B cell (primary cell): ENCODE results near the gene TLR5. TPM values are rescaled to one million over a fixed set of nuclear protein-coding genes. Genes with fewer than 3 reads are reported as not detected.

Experiments
- ATAC-seq: fragments of 200-7000 bp; cut with Tn5 transposase; one replicate; pipeline ENCODE4 v1.10.0; 2021; ENCODE audit warnings: low read depth, mild to moderate bottlenecking, moderate number of reproducible peaks, moderate library complexity
- CTCF ChIA-PET: fragments of 350-600 bp; sonication (Branson Sonifier 250); formaldehyde crosslinking; loops from one replicate; lab custom pipeline; 2021; ENCODE audit warnings: antibody characterized with exemption, inconsistent platforms; lab: Charles Lee
- POLR2A ChIA-PET: fragments of 350-600 bp; sonication (Branson Sonifier 250); formaldehyde crosslinking; loops from one replicate; lab custom pipeline; 2021; ENCODE audit warnings: antibody characterized with exemption; lab: Charles Lee
- DNase-seq: peaks from one replicate; pipeline ENCODE4 v3.0.0; 2013
- H2AFZ ChIP-seq: 2 replicates; pipeline ENCODE4 v1.6.1; 2012; ENCODE audit warnings: mild to moderate bottlenecking, low read depth, low read length; ENCODE audit not compliant: insufficient read depth, poor library complexity, severe bottlenecking
- H3K27ac ChIP-seq, 2 donors: 1 replicate in 1 of 2; 2 replicates in 1 of 2; pipeline ENCODE4 v1.5.1; 2012 to 2013; ENCODE audit warnings: low read length in 2 of 2, mild to moderate bottlenecking in 2 of 2, moderate library complexity in 1 of 2
- H3K27me3 ChIP-seq, 4 experiments: fragments of 200-600 bp in 1 of 4; sonication (generic) in 1 of 4; replicated peaks in 1 of 4; 1 replicate in 2 of 4; 2 replicates in 2 of 4; pipeline versions ENCODE4 v1.6.1 to v1.7.0; 2013 to 2016; ENCODE audit warnings: low read length in 3 of 4, mild to moderate bottlenecking in 2 of 4, mixed read lengths in 1 of 4, moderate library complexity in 1 of 4; ENCODE audit not compliant: insufficient read depth in 4 of 4, control insufficient read depth in 3 of 4; ENCODE audit errors: control extremely low read depth in 1 of 4
- H3K36me3 ChIP-seq, 2 experiments: replicated peaks in 1 of 2; 1 replicate in 1 of 2; 2 replicates in 1 of 2; pipeline versions ENCODE4 v1.6.1 to v1.7.1; 2013; ENCODE audit warnings: low read length in 1 of 2; ENCODE audit not compliant: insufficient read depth in 2 of 2, control insufficient read depth in 1 of 2; ENCODE audit errors: control extremely low read depth in 1 of 2, extremely low read depth in 1 of 2
- H3K4me1 ChIP-seq, 2 donors: fragments of 200-600 bp in 1 of 2; sonication (generic) in 1 of 2; 1 replicate in 1 of 2; 2 replicates in 1 of 2; pipeline versions ENCODE4 v1.5.1 to v1.6.1; 2013 to 2017; ENCODE audit warnings: low read length in 2 of 2; ENCODE audit not compliant: control insufficient read depth in 2 of 2, insufficient read depth in 2 of 2
- H3K4me2 ChIP-seq: replicated peaks from 2 replicates; pipeline ENCODE3; 2012; ENCODE audit warnings: mild to moderate bottlenecking, low read depth, low read length; ENCODE audit not compliant: poor library complexity, severe bottlenecking
- H3K4me3 ChIP-seq, 5 experiments: fragments of 200-600 bp in 1 of 5; sonication (generic) in 1 of 5; 1 replicate in 3 of 5; 2 replicates in 2 of 5; pipeline versions ENCODE4 v1.5.1 to v1.7.0; 2011 to 2016; ENCODE audit warnings: low read length in 4 of 5, mild to moderate bottlenecking in 4 of 5, low read depth in 2 of 5, control low read depth in 1 of 5, moderate library complexity in 1 of 5; ENCODE audit not compliant: insufficient read depth in 1 of 5; ENCODE audit errors: control extremely low read depth in 1 of 5, extremely low read depth in 1 of 5
- H3K79me2 ChIP-seq: fragments of 200-600 bp; sonication (generic); one replicate; pipeline ENCODE4 v1.6.0; 2016; ENCODE audit warnings: low read length; ENCODE audit not compliant: control insufficient read depth, insufficient read depth
- H3K9ac ChIP-seq: fragments of 200-600 bp; sonication (generic); 2 replicates; pipeline ENCODE4 v1.6.1; 2017; ENCODE audit warnings: mild to moderate bottlenecking, low read length, moderate library complexity
- H3K9me3 ChIP-seq, 3 donors: one replicate each; pipeline versions ENCODE4 v1.6.1 to v1.7.1; 2013; ENCODE audit warnings: low read length in 2 of 3; ENCODE audit not compliant: control insufficient read depth in 2 of 3, insufficient read depth in 1 of 3; ENCODE audit errors: control extremely low read depth in 1 of 3
- H4K20me1 ChIP-seq: 2 replicates; pipeline ENCODE4 v1.6.0; 2012; ENCODE audit warnings: mild to moderate bottlenecking, low read length; ENCODE audit not compliant: insufficient read depth, control insufficient read depth, poor library complexity, severe bottlenecking
- H3K27ac Mint-ChIP-seq: one replicate; pipeline ENCODE4 v1.8.0; 2021; ENCODE audit warnings: mixed read lengths
- H3K27me3 Mint-ChIP-seq: one replicate; pipeline ENCODE4 v1.8.0; 2021; ENCODE audit warnings: mixed read lengths
- H3K4me1 Mint-ChIP-seq: one replicate; pipeline ENCODE4 v1.8.0; 2021; ENCODE audit warnings: mixed read lengths
- H3K4me3 Mint-ChIP-seq: one replicate; pipeline ENCODE4 v1.8.0; 2021; ENCODE audit warnings: mixed read lengths
- H3K9me3 Mint-ChIP-seq: one replicate; pipeline ENCODE4 v1.8.0; 2022; ENCODE audit warnings: mixed read lengths; ENCODE audit not compliant: insufficient read depth
- EZH2 ChIP-seq: IDR thresholded peaks from 2 replicates; pipeline ENCODE4 v1.6.1; 2012; ENCODE audit warnings: borderline replicate concordance, low read depth, mild to moderate bottlenecking, moderate library complexity, low read length; ENCODE audit not compliant: insufficient read depth, poor library complexity, severe bottlenecking
- WGBS: methylation state at CpG from one replicate; pipeline ENCODE4 v1.1.5; 2013; ENCODE audit warnings: missing lambda C conversion rate; ENCODE audit not compliant: insufficient coverage; 5-methylcytosine and 5-hydroxymethylcytosine counted together
- intact Hi-C: fragments of 100-400 bp; cut with micrococcal nuclease; formaldehyde crosslinking; loops from one replicate; pipeline ENCODE4 v1.10.0; 2022
- polyA plus RNA-seq: library from polyadenylated mRNA; depleted of rRNA; stranded (reverse); fragments of >200 nt; gene quantifications from 2 replicates; pipeline ENCODE4 v1.2.3, GENCODE V29; 2012
- total RNA-seq, 2 donors: library from RNA; stranded (reverse); fragments of 120-200 nt in 1 of 2; gene quantifications; 1 replicate in 1 of 2; 2 replicates in 1 of 2; pipeline versions ENCODE4 v1.2.3 to v1.2.4, GENCODE V29; 2013 to 2022
- TF ChIP-seq, protein P1 (sequence below): fragments of 200-600 bp; IDR thresholded peaks from one replicate; pipeline ENCODE4 v1.8.0; 2022; ENCODE audit warnings: antibody characterized with exemption, mild to moderate bottlenecking

TLR5 gene
- total and polyA plus RNA-seq, 2 donors (not counting 1 experiment from before 2014, with no cell fraction given), result 0.21 TPM; not detected in 1

DNA sequence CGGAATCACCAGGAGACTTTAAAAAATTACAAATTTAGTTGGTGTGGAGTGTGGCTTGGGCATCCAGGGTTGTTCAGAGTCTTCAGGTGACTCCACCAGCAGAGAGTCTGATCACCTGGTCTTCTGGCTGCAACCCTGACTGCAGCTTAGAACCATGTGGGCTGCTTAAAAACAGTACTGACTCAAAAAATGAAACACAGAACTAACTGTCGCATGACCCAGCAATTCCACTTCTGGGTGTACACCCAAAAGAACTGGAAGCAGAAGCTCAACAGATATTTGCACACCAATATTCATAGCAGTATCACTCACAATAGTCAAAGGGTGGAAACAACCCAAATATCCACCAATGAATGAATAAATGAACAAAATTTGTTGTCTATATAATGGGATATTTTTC lies 17.3 kb downstream of the TLR5 start:
- H3K4me1 Mint-ChIP-seq, result peaks cover 19% of the 10 kb centered on the region
- peaks cover 22% of the 10 kb centered on the region for H3K27me3 Mint-ChIP-seq
- no peak overlapping the region for H3K4me3 Mint-ChIP-seq
- CTCF ChIA-PET, result interaction anchor here (1.1 to 6.4 kb wide), 5 partner anchors 8 to 375 kb away, joined by 3 to 95 read pairs (median 11); no protein-coding TSS in a partner anchor
- H3K4me2 ChIP-seq, result no peak overlapping the region
- no peaks in the 10 kb centered on the region for H3K79me2 ChIP-seq
- no peak overlapping the region for H3K27ac Mint-ChIP-seq
- no peak overlapping the region for H3K4me3 ChIP-seq
- TF ChIP-seq EZH2, result no peak
- TF ChIP-seq, protein P1, sequence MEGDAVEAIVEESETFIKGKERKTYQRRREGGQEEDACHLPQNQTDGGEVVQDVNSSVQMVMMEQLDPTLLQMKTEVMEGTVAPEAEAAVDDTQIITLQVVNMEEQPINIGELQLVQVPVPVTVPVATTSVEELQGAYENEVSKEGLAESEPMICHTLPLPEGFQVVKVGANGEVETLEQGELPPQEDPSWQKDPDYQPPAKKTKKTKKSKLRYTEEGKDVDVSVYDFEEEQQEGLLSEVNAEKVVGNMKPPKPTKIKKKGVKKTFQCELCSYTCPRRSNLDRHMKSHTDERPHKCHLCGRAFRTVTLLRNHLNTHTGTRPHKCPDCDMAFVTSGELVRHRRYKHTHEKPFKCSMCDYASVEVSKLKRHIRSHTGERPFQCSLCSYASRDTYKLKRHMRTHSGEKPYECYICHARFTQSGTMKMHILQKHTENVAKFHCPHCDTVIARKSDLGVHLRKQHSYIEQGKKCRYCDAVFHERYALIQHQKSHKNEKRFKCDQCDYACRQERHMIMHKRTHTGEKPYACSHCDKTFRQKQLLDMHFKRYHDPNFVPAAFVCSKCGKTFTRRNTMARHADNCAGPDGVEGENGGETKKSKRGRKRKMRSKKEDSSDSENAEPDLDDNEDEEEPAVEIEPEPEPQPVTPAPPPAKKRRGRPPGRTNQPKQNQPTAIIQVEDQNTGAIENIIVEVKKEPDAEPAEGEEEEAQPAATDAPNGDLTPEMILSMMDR, result no peak
- POLR2A ChIA-PET, result no interaction called here
- peaks cover 13 to 14% of the 10 kb centered on the region in 2 donors for H3K4me1 ChIP-seq
- no peak overlapping the region for H2AFZ ChIP-seq
- peaks cover 0 to 16% (median 8%) of the 10 kb centered on the region in 4 experiments for H3K27me3 ChIP-seq
- H3K9ac ChIP-seq, result no peak overlapping the region
- ATAC-seq (no peak), DNase-seq (no peak)
- intact Hi-C loops, result no loop called here
- H4K20me1 ChIP-seq, result no peaks in the 10 kb centered on the region
- no peaks in the 10 kb centered on the region for H3K9me3 Mint-ChIP-seq
- H3K9me3 ChIP-seq, result no peaks in the 10 kb centered on the region
- no peak overlapping the region for H3K27ac ChIP-seq
- 78% methylated on average over 1 of the region's 2 CpGs for WGBS
- H3K36me3 ChIP-seq, result no peaks in the 10 kb centered on the region

DNA sequence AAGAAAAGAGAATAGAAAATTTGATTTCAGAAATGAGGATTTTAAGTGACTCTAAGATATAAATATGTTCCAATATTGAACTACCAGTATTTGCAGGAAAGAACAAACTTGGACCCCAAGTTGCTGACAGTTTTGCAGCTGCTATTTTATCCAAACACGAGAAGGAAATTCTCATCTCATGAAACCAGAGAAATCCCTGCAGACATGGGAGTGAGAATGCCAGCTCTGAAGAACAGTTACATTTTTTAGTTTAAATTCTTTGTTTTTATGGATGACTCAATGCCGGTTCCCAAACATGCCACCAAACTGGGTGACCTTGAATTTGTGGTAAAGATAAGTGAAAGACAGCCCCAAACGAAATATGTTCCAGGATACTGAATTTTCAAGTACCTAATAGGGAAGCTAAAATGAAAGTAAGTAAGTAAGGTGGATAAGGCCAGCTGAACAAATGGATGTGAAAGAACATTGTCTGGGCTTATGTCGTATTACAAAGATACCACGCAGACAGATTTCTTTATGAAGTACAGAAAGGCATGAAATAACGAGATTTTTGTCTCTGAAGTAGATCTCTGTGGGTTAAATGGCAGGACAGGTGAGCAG lies 19.9 kb downstream of the TLR5 start:
- H2AFZ ChIP-seq, result peak overlapping the region; percentile 42

More for the DNA sequence above, 19.9 kb downstream of the TLR5 start:
- WGBS, result 80% methylated on average over 4 of the region's 6 CpGs
- H3K4me1 Mint-ChIP-seq, result peaks cover 6% of the 10 kb centered on the region
- peak overlapping the region; percentile 63 for H3K4me2 ChIP-seq
- TF ChIP-seq EZH2, result no peak
- CTCF ChIA-PET, result interaction anchor here (0.6 to 6.4 kb wide), 25 partner anchors 9 to 670 kb away, joined by 3 to 95 read pairs (median 5); partner anchors contain the start of genes AIDA, BROX and FAM177B
- peaks cover 4% of the 10 kb centered on the region for H3K27me3 Mint-ChIP-seq
- no peak overlapping the region for H3K27ac Mint-ChIP-seq
- H3K36me3 ChIP-seq, result no peaks in the 10 kb centered on the region
- ATAC-seq (no peak), DNase-seq (no peak)
- H3K27me3 ChIP-seq, result peaks cover 0 to 3% (median 0%) of the 10 kb centered on the region in 4 experiments
- no peaks in the 10 kb centered on the region for H4K20me1 ChIP-seq
- H3K27ac ChIP-seq, result no peak overlapping the region
- no peaks in the 10 kb centered on the region for H3K9me3 ChIP-seq
- H3K9me3 Mint-ChIP-seq, result no peaks in the 10 kb centered on the region
- intact Hi-C loops, result loop anchor here (1.0 to 5.0 kb wide), 4 partner anchors 330 to 658 kb away; no protein-coding TSS in a partner anchor
- H3K4me1 ChIP-seq, result peaks cover 4 to 5% of the 10 kb centered on the region in 2 donors
- no peaks in the 10 kb centered on the region for H3K79me2 ChIP-seq
- peak overlapping the region in 1 of 5 experiments; percentile 18 for H3K4me3 ChIP-seq
- peak overlapping the region; percentile 12 for H3K9ac ChIP-seq
- POLR2A ChIA-PET, result no interaction called here
- H3K4me3 Mint-ChIP-seq, result peak overlapping the region; percentile 27
